Measurements from ENCODE around the gene HSPG2. TPM values are rescaled to one million over a fixed set of nuclear protein-coding genes. Genes with fewer than 3 reads are reported as not detected.

HSPG2 gene
- total and polyA plus RNA-seq, 2 experiments from 2014 or later, result 72.4 to 81.2 TPM

DNA sequence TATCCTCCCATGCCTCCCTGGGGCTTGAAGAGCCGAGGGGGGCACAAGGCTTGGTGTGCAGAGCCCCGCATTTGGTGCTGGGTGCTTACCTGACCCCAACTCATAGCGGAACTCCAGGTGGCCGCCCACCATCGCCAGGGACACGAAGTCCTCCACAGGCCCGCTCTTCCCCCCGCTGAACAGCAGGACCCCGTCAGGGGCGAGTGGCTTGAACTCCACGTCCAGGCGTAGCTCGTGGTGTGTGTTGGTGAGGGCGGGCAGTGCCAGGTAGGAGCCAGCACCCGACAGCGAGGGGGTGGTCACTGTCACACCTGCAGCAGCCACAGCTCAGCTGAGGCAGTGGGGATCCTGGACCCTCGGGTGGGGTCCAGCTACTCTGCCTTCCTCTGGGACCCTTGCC, 107.8 kb downstream of the HSPG2 start:
- Histone ChIP-seq H3K79me2 (no peaks in the 10 kb centered on the region), H4K20me1 (ENCODE audit: insufficient read depth, poor library complexity, severe bottlenecking) (no peaks in the 10 kb centered on the region), H3K9me3 (ENCODE audit: low read depth) (no peaks in the 10 kb centered on the region), H3K36me3 (replicated peaks; ENCODE audit: insufficient read depth, low read depth) (no peaks in the 10 kb centered on the region), H3K27ac (no peak overlapping the region), H3K9me2 (replicated peaks; ENCODE audit: insufficient read depth) (no peaks in the 10 kb centered on the region), H2AFZ (no peak overlapping the region), H3K27me3 (no peaks in the 10 kb centered on the region), H3K4me3 (no peak overlapping the region), H3K4me2 (no peak overlapping the region), H3K4me1 (ENCODE audit: insufficient read depth) (no peaks in the 10 kb centered on the region)
- TF ChIP-seq, protein P1, sequence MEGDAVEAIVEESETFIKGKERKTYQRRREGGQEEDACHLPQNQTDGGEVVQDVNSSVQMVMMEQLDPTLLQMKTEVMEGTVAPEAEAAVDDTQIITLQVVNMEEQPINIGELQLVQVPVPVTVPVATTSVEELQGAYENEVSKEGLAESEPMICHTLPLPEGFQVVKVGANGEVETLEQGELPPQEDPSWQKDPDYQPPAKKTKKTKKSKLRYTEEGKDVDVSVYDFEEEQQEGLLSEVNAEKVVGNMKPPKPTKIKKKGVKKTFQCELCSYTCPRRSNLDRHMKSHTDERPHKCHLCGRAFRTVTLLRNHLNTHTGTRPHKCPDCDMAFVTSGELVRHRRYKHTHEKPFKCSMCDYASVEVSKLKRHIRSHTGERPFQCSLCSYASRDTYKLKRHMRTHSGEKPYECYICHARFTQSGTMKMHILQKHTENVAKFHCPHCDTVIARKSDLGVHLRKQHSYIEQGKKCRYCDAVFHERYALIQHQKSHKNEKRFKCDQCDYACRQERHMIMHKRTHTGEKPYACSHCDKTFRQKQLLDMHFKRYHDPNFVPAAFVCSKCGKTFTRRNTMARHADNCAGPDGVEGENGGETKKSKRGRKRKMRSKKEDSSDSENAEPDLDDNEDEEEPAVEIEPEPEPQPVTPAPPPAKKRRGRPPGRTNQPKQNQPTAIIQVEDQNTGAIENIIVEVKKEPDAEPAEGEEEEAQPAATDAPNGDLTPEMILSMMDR (IDR thresholded peaks at IDR 0.05; ENCODE audit: poor library complexity), result no peak
- TF ChIP-seq EZH2phosphoT487 (IDR thresholded peaks at IDR 0.05; ENCODE audit: low read depth, severe bottlenecking, unreplicated experiment) (no peak), EZH2 (IDR thresholded peaks at IDR 0.05; ENCODE audit: borderline replicate concordance) (no peak)
- WGBS (ENCODE audit: low lambda C conversion rate, missing lambda C conversion rate), result 93% methylated on average over 17 of the region's 17 CpGs
- no peak for DNase-seq (ENCODE audit: low spot score)

DNA sequence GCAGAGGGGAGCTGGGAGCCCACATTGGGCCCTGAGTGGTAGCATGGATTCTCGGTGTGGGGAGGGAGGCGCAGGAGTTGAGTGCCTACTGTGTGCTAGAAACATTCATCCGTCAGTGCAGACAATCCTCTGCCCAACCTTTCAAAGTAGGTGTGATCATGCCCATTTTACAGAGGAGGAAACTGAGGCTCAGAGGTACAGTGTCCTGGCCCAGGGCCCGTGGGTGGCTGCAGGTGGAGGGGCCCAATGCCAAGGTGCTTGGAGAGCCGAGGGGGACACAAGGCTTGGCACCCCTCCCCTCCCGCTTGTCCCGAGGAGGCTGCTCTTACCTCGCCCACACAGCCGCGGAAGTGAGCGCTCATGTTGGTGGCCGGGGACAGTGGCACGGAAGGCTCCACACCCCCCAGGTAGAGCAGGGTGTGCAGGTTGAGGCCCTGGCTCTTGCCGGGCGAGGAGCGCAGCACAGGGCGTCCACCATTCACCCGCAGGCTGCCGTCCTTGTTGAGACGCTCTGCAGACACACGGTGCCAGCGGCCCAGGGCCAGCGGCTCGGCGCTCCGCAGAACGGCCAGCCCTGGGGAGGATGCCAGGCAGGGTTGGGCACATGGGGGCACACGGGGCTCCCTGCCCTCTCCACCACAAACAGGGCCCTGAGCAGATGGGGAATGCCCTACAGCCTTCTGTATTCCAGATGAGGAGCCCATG, 108.5 kb downstream of the HSPG2 start:
- Histone ChIP-seq H3K4me1 (ENCODE audit: insufficient read depth) (no peaks in the 10 kb centered on the region), H3K27ac (no peak overlapping the region), H3K4me2 (no peak overlapping the region), H4K20me1 (ENCODE audit: insufficient read depth, poor library complexity, severe bottlenecking) (no peaks in the 10 kb centered on the region), H3K27me3 (no peaks in the 10 kb centered on the region), H3K9me3 (ENCODE audit: low read depth) (no peaks in the 10 kb centered on the region), H3K9me2 (replicated peaks; ENCODE audit: insufficient read depth) (no peaks in the 10 kb centered on the region), H3K36me3 (replicated peaks; ENCODE audit: insufficient read depth, low read depth) (no peaks in the 10 kb centered on the region), H3K4me3 (no peak overlapping the region), H3K79me2 (no peaks in the 10 kb centered on the region), H2AFZ (no peak overlapping the region)
- TF ChIP-seq EZH2 (IDR thresholded peaks at IDR 0.05; ENCODE audit: borderline replicate concordance), result no peak
- no peak for TF ChIP-seq EZH2phosphoT487 (IDR thresholded peaks at IDR 0.05; ENCODE audit: low read depth, severe bottlenecking, unreplicated experiment)
- TF ChIP-seq, protein P1 (IDR thresholded peaks at IDR 0.05; ENCODE audit: poor library complexity), result no peak
- no peak for DNase-seq (ENCODE audit: low spot score)
- WGBS (ENCODE audit: low lambda C conversion rate, missing lambda C conversion rate), result 97% methylated on average over 28 of the region's 28 CpGs

DNA sequence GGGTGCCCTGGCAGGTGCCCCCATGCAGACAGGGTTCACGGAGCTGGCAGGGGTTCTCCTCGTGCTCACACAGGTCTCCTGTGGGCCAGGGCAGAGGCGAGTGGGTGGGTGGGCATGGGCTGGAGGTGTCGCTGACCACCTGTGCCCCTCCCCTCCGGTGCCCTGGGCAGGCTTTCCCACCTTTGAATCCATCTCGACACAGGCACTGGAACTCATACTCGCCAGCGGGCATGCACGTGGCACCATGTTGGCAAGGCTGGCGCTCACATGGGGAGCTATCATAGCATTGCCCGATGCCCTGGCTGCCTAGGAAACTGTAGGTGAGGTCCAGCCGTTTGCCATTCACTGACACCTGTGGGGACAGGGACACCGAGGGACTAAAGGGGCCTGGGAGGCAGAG, 109.0 kb downstream of the HSPG2 start:
- Histone ChIP-seq H3K27me3 (no peaks in the 10 kb centered on the region), H3K4me1 (ENCODE audit: insufficient read depth) (no peaks in the 10 kb centered on the region), H3K79me2 (no peaks in the 10 kb centered on the region), H3K4me3 (no peak overlapping the region), H2AFZ (no peak overlapping the region), H3K36me3 (replicated peaks; ENCODE audit: insufficient read depth, low read depth) (no peaks in the 10 kb centered on the region), H3K4me2 (no peak overlapping the region), H4K20me1 (ENCODE audit: insufficient read depth, poor library complexity, severe bottlenecking) (no peaks in the 10 kb centered on the region), H3K27ac (no peak overlapping the region), H3K9me2 (replicated peaks; ENCODE audit: insufficient read depth) (no peaks in the 10 kb centered on the region), H3K9me3 (ENCODE audit: low read depth) (no peaks in the 10 kb centered on the region)
- no peak for DNase-seq (ENCODE audit: low spot score)
- TF ChIP-seq, protein P1 (IDR thresholded peaks at IDR 0.05; ENCODE audit: poor library complexity), result no peak
- TF ChIP-seq EZH2 (IDR thresholded peaks at IDR 0.05; ENCODE audit: borderline replicate concordance), result no peak
- no peak for TF ChIP-seq EZH2phosphoT487 (IDR thresholded peaks at IDR 0.05; ENCODE audit: low read depth, severe bottlenecking, unreplicated experiment)
- 94% methylated on average over 10 of the region's 13 CpGs for WGBS (ENCODE audit: low lambda C conversion rate, missing lambda C conversion rate)
